GM12891 (cell line): ENCODE measurements around the gene MAJIN.

Experiments used
- POLR2A ChIP-seq: IDR thresholded peaks from 2 replicates; pipeline ENCODE4 v1.6.1; 2011; ENCODE audit warnings: low read depth, low read length, control low read depth
- TAF1 ChIP-seq: IDR thresholded peaks from 2 replicates; pipeline ENCODE4 v1.6.1; 2011; ENCODE audit warnings: low read depth, low read length, control low read depth

- no peak for TF ChIP-seq POLR2A
- TF ChIP-seq TAF1 = no peak
These were observed 83.5 kb downstream of the MAJIN start for GRCh38 chr11:64888406-64888728.
